Skeletal muscle satellite cell (primary cell): ENCODE results near the gene RAD17.
"Not testable (repeated sequence)": the region's sequence is repeated elsewhere in the genome, so short reads cannot be mapped to it uniquely, and the experiment has no call there.

Source experiments
- H3K27me3 ChIP-seq: 2 replicates; pipeline ENCODE4 v1.7.0; 2013; ENCODE audit warnings: low read length; ENCODE audit not compliant: control insufficient read depth, insufficient read depth
- H3K36me3 ChIP-seq: 2 replicates; pipeline ENCODE4 v1.7.0; 2013; ENCODE audit warnings: mild to moderate bottlenecking, control low read depth, low read length; ENCODE audit not compliant: insufficient read depth
- H3K4me1 ChIP-seq: 2 replicates; pipeline ENCODE4 v1.7.0; 2013; ENCODE audit warnings: low read length; ENCODE audit not compliant: control insufficient read depth, insufficient read depth
- H3K4me2 ChIP-seq: 2 replicates; pipeline ENCODE4 v1.7.0; 2013; ENCODE audit warnings: mild to moderate bottlenecking, low read length
- H3K4me3 ChIP-seq: 2 replicates; pipeline ENCODE4 v1.7.0; 2013; ENCODE audit warnings: low read length
- H3K9ac ChIP-seq: 2 replicates; pipeline ENCODE4 v1.7.0; 2013; ENCODE audit warnings: mild to moderate bottlenecking, low read depth, low read length, moderate library complexity
- H3K9me3 ChIP-seq: replicated peaks from 2 replicates; pipeline ENCODE4 v1.7.0; 2013; ENCODE audit warnings: mild to moderate bottlenecking, control low read depth, low read length

The RAD17 gene

GRCh38 chr5:69450527-69450926, 80.9 kb downstream of the RAD17 start:
- H3K4me1 ChIP-seq, H3K4me3 ChIP-seq: not testable (repeated sequence)

GRCh38 chr5:69451941-69452647, 82.5 kb downstream of the RAD17 start:
- Histone ChIP-seq H3K4me2 (no peak overlapping the region), H3K9me3 (no peaks in the 10 kb centered on the region), H3K4me1 (peaks cover 3% of the 10 kb centered on the region)

More at GRCh38 chr5:69450527-69450926, 80.9 kb downstream of the RAD17 start:
- not testable (repeated sequence) for H3K9ac ChIP-seq, H3K9me3 ChIP-seq, H3K4me2 ChIP-seq, H3K36me3 ChIP-seq, H3K27me3 ChIP-seq

GRCh38 chr5:69453487-69453886, 83.9 kb downstream of the RAD17 start:
- not testable (repeated sequence) for H3K9me3 ChIP-seq, H3K4me2 ChIP-seq, H3K4me1 ChIP-seq, H3K9ac ChIP-seq, H3K36me3 ChIP-seq, H3K27me3 ChIP-seq, H3K4me3 ChIP-seq

More at GRCh38 chr5:69451941-69452647, 82.5 kb downstream of the RAD17 start:
- H3K9ac ChIP-seq, result no peak overlapping the region
- peaks cover 4% of the 10 kb centered on the region for H3K27me3 ChIP-seq
- no peaks in the 10 kb centered on the region for H3K36me3 ChIP-seq
- no peak overlapping the region for H3K4me3 ChIP-seq

GRCh38 chr5:69454460-69455249, 85.0 kb downstream of the RAD17 start:
- no peaks in the 10 kb centered on the region for H3K9me3 ChIP-seq
- peaks cover 3% of the 10 kb centered on the region for H3K4me1 ChIP-seq
- H3K9ac ChIP-seq, result no peak overlapping the region
- H3K4me3 ChIP-seq, result no peak overlapping the region
- H3K4me2 ChIP-seq, result no peak overlapping the region
- H3K36me3 ChIP-seq, result no peaks in the 10 kb centered on the region
- peaks cover 4% of the 10 kb centered on the region for H3K27me3 ChIP-seq

- H3K9me3 ChIP-seq, H3K4me3 ChIP-seq, H3K9ac ChIP-seq, H3K27me3 ChIP-seq, H3K4me1 ChIP-seq, H3K4me2 ChIP-seq, H3K36me3 ChIP-seq: not testable (repeated sequence)
Measured at GRCh38 chr5:69455428-69455988, 85.9 kb downstream of the RAD17 start.

- Histone ChIP-seq H3K27me3 (no peaks in the 10 kb centered on the region), H3K9ac (no peak overlapping the region), H3K9me3 (no peaks in the 10 kb centered on the region), H3K36me3 (no peaks in the 10 kb centered on the region), H3K4me2 (no peak overlapping the region), H3K4me3 (no peak overlapping the region), H3K4me1 (no peaks in the 10 kb centered on the region)
Measured at GRCh38 chr5:69462170-69462569, 92.6 kb downstream of the RAD17 start.
